ENCODE data around the gene CYP4A22. TPM values are rescaled to one million over a fixed set of nuclear protein-coding genes. Genes with fewer than 3 reads are reported as not detected.
"Not testable (repeated sequence)": the region's sequence is repeated elsewhere in the genome, so short reads cannot be mapped to it uniquely, and the experiment has no call there.

CYP4A22 gene
- total RNA-seq = not detected

DNA sequence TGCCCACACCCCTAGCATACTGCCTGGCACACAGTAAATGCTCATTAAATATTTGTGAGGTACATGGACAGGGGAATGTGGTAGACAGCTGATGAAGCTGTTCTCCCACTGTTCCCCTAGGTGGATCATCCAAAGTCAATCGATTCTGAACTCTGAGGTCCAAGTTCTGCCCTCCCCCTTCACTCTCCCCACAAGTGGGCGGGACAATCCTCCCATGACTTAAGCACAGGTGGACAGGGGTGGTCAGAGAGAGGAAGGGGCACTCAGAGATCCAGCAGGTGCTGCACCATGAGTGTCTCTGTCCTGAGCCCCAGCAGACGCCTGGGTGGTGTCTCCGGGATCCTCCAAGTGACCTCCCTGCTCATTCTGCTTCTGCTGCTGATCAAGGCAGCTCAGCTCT is at the start of gene CYP4A22:
TSS of gene CYP4A22 (plus strand) at position 244 of the 400 bp plus-strand sequence. CDS start at position 289, 45 bp downstream.
- Histone ChIP-seq H3K27ac (no peak within 1 kb of the TSS), H3K4me3 (no peak within 1 kb of the TSS), H3K36me3 (no peaks in the 10 kb centered on the region), H3K4me1 (no peaks in the 10 kb centered on the region), H3K27me3 (no peaks in the 10 kb centered on the region), H3K9me3 (no peaks in the 10 kb centered on the region)
- TF ChIP-seq, protein P1, sequence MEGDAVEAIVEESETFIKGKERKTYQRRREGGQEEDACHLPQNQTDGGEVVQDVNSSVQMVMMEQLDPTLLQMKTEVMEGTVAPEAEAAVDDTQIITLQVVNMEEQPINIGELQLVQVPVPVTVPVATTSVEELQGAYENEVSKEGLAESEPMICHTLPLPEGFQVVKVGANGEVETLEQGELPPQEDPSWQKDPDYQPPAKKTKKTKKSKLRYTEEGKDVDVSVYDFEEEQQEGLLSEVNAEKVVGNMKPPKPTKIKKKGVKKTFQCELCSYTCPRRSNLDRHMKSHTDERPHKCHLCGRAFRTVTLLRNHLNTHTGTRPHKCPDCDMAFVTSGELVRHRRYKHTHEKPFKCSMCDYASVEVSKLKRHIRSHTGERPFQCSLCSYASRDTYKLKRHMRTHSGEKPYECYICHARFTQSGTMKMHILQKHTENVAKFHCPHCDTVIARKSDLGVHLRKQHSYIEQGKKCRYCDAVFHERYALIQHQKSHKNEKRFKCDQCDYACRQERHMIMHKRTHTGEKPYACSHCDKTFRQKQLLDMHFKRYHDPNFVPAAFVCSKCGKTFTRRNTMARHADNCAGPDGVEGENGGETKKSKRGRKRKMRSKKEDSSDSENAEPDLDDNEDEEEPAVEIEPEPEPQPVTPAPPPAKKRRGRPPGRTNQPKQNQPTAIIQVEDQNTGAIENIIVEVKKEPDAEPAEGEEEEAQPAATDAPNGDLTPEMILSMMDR (IDR thresholded peaks at IDR 0.05) = no peak
- DNase-seq (ENCODE audit: low spot score) = no peak

DNA sequence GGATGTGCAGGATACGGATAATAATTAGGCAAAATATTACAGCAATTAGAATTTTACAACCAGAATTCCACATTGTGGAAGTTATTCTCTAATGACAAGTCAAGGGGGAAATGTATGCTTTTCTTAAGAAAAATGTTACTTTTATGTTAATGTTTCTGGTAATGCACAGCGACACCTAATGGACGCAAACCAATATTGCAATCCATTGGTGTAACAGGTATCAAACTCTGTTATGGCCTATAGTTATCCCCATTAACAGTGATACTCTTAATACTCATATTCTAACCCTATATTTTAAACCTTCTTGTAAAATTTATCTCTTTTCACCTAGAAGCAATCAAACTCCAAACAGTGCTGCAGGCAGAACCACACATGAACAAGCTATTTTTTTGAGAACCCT is 47.9 kb upstream of the CYP4A22 start:
- H3K4me3 ChIP-seq; H3K36me3 ChIP-seq; H3K27ac ChIP-seq; H3K9me3 ChIP-seq; H3K4me1 ChIP-seq; DNase-seq (ENCODE audit: low spot score); H3K27me3 ChIP-seq: not testable (repeated sequence)
- TF ChIP-seq, protein P1 (IDR thresholded peaks at IDR 0.05) = peak; percentile 52 to 61

GRCh38 chr1:47091476-47091875 is 45.8 kb upstream of the CYP4A22 start:
- not testable (repeated sequence) for H3K9me3 ChIP-seq; DNase-seq (ENCODE audit: low spot score); H3K36me3 ChIP-seq; H3K27ac ChIP-seq; H3K27me3 ChIP-seq; H3K4me3 ChIP-seq; H3K4me1 ChIP-seq

GRCh38 chr1:47104816-47105215 is 32.4 kb upstream of the CYP4A22 start:
- Histone ChIP-seq H3K27me3 (no peaks in the 10 kb centered on the region), H3K36me3 (no peaks in the 10 kb centered on the region), H3K4me1 (no peaks in the 10 kb centered on the region), H3K4me3 (no peak overlapping the region), H3K27ac (no peak overlapping the region), H3K9me3 (peaks cover 0 to 26% of the 10 kb centered on the region in 2 donors)
- TF ChIP-seq, protein P1 (IDR thresholded peaks at IDR 0.05) = no peak
- DNase-seq (ENCODE audit: low spot score) = no peak

- Histone ChIP-seq H3K27ac (no peak overlapping the region), H3K9me3 (peaks cover 0 to 21% of the 10 kb centered on the region in 2 donors), H3K4me3 (no peak overlapping the region), H3K4me1 (no peaks in the 10 kb centered on the region), H3K36me3 (no peaks in the 10 kb centered on the region), H3K27me3 (no peaks in the 10 kb centered on the region)
- TF ChIP-seq, protein P1 (IDR thresholded peaks at IDR 0.05) = no peak
- no peak for DNase-seq (ENCODE audit: low spot score)
These were observed 30.4 kb upstream of the CYP4A22 start for GRCh38 chr1:47106792-47107191.

DNA sequence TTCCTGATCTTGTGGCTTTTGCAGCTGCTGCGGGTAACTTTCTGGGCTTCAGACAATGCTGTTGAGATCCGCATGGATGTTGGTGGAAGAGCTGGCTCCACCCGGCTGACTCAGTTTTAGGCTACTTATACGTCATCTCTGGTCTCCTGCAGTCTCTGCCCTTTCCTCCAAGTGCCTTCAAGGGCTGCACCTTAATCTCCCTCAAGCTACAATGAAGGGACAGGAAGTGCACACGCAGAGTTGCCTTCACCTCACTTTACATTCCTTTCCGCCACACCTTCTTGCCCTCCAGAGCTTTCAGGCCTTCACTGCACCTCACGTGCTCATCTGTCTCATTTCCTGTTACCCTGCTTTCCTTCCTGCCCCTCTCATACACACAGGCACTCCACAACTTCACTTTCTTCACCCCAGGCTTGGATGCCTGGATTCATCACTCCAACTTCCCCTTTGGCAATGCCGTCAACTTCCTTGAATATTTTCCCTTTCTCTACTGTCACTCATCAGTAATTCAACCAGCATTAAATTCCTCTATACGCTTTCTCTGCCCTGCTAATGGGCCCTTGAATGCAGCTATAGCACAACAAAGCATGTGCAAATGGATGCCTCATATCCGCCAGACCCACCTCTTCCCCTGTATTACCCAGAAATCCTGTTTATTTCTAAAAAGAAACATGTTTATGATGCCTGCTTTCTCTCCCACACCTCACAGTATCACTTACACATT is 29.2 kb upstream of the CYP4A22 start:
- not testable (repeated sequence) for H3K27ac ChIP-seq; H3K4me1 ChIP-seq; H3K27me3 ChIP-seq; DNase-seq (ENCODE audit: low spot score); H3K36me3 ChIP-seq; H3K4me3 ChIP-seq
- peaks cover 0 to 10% of the 10 kb centered on the region in 2 donors for H3K9me3 ChIP-seq

DNA sequence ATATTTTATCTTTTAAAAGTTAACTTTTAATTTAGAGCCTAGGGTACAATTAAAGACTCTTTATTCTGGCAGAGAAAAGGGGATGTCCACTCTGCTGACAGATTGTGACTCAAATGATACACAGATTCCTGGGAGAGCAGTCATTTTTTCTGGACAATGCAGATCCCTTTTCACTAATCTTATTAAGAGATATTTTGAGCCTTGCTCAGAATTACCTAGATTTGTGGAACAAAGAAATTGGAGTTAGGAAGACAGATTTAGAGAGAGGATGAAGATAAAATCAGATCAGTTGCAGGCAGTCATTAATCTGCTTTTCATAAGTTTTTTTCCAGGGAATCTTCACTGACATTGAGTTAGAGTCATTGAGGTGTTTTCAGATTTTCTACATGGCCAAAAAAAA is 27.8 kb upstream of the CYP4A22 start:
- not testable (repeated sequence) for H3K9me3 ChIP-seq; H3K4me3 ChIP-seq; H3K4me1 ChIP-seq; DNase-seq (ENCODE audit: low spot score); H3K27ac ChIP-seq; H3K36me3 ChIP-seq; H3K27me3 ChIP-seq

Measured in right atrium auricular region (tissue), 2 donors.